Superior temporal gyrus (tissue), 1 donor: ENCODE data around the gene KDM6A.
"Not testable (repeated sequence)": the region's sequence is repeated elsewhere in the genome, so short reads cannot be mapped to it uniquely, and the experiment has no call there.

Experiments
- DNase-seq: peaks from one replicate; pipeline ENCODE4 v3.0.0-alpha.2; 2016; ENCODE audit errors: extremely low spot score

The KDM6A gene

DNA sequence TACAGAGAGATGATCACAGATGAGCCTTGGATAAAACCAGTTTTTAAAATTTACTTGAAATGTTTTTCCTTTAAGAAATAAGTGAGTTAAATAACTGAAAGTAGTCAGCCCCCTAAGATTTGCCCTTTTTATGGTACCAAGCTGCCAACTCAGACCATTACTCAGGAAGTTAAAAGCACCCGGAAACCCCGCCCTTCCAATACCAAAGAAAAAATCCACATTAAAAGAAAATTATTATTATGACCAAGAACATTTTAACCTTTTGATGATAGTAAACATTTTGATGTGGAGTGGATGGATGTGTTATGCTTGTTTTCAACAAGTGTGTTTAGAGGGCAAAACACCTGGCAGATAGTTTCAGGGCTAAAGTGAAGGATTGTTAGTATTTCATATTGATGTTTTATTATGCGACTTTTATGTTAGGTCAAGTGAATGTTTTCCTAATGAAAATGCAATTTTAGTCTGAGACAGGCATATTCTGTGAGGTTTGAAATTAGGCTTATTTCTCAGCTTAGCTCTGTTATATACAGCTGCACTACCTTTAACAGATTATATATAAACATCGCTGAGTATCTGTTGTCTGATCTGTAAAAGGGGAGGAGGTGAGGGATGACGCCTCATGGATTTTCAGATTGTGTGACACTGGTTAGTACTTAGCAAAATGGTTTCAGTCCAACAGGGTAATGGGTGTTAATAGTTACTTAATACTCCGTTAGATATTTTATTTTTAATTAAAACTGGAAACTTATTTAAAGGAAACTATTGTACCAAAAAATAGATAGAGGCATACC lies 89.0 kb downstream of the KDM6A start:
- no peak for DNase-seq

- no peak for DNase-seq
Measured at GRCh38 chrX:44962944-44963343, 90.0 kb downstream of the KDM6A start.

DNA sequence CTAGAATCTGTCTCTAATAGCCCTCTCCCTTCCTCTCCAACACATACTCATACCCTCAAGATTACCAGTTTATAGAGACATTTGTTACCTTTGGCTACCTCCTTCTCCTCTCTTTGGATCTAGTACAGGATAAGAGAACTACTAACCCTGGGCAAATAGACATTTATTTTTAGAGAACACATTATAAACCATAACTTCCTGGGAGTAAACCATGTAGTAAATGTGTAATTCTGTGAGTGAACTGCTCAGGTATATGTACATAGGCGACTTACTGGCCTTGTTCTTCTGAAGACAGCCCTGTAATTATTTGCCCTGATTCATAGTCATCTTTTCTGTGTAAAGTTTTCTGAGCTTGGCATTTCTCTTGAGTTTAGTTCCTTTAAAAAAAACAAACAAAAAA lies 94.2 kb downstream of the KDM6A start:
- no peak for DNase-seq

DNA sequence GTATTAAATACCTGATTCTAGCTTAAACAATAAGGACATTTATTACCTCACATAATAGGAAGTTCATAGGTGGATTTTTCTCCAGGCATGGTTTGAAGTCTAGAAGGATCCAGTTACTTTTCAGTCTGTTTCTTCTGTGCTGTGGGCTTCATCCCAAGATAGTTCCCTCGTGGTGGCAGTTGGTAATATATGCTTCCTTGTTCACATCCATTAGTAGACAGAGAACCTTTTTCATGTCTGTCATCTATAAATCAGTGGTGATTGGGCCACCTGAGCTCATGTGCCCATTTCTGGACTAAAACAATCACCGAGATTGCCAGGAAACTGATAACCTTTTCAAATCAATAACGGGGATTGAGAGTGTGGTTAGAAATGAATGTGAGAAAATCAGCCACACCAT lies 97.7 kb downstream of the KDM6A start:
- no peak for DNase-seq

DNA sequence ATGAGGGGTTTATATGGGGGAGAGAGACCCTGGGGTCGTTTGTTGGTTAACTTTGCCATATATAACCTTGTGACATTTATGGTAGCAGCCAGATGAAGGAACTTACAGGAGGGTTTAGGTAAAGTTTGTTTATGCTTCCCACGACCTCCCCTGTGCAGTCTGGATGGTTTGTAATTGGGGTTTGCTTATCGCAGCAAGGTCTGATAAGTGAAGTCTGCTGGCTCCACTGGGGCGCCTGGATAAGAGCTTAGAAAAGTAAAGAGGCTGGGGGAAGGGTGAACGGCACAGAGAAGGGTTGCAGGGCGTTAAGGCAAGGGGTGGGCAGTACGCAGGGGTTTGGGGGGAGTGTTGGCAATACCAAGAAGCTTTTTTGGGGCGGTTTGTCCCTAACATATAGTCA lies 98.7 kb downstream of the KDM6A start:
- no peak for DNase-seq

GRCh38 chrX:44972132-44972531 lies 99.1 kb downstream of the KDM6A start:
- DNase-seq = no peak

GRCh38 chrX:44973420-44973932 lies 100.5 kb downstream of the KDM6A start:
- DNase-seq = no peak

- no peak for DNase-seq
Measured at GRCh38 chrX:44974451-44974850, 101.5 kb downstream of the KDM6A start.

GRCh38 chrX:44975666-44976263 lies 102.8 kb downstream of the KDM6A start:
- DNase-seq = no peak

- DNase-seq = no peak
Measured at GRCh38 chrX:44978976-44979375, 106.0 kb downstream of the KDM6A start.

- DNase-seq = no peak
Measured at GRCh38 chrX:44980403-44980802, 107.4 kb downstream of the KDM6A start.

- no peak for DNase-seq
Measured at GRCh38 chrX:44980883-44981282, 107.9 kb downstream of the KDM6A start.

GRCh38 chrX:44989995-44990770 lies 117.2 kb downstream of the KDM6A start:
- DNase-seq = no peak

DNA sequence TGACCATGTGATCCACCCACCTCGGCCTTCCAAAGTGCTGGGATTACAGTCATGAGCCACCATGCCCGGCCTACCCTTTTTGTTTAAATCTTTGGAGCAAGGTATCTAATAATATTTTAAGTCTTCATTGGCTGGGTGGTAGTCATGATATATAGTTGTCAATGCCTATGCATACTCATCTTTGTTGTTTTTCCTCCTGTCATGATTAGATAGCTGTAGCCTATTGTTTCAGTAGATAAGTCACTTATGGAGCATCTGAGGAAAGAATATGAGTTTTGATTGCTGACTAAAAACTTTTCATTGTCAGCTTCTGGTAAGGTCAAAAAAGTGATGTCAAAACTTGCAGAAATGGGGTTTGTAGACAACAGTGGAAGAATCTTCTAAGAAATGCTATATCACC lies 119.8 kb downstream of the KDM6A start:
- no peak for DNase-seq

DNA sequence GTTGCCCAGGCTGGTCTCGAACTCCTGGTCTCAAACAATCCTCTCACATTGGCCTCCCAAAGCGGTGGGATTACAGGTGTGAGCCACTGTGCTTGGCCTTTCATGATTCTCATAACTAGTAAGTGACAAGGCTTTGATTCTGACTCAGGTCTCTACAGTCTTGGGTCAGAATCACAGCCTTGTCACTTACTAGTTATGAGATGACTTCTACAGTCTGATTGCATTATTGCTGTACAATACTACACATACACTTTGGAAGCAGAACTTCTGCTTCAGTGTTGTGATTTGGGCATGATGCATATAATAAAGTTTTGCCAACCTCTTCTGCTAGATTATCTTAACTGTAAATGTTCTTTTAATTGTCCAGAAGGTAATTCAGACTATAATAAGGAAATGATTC lies 123.3 kb downstream of the KDM6A start:
- DNase-seq = no peak

DNA sequence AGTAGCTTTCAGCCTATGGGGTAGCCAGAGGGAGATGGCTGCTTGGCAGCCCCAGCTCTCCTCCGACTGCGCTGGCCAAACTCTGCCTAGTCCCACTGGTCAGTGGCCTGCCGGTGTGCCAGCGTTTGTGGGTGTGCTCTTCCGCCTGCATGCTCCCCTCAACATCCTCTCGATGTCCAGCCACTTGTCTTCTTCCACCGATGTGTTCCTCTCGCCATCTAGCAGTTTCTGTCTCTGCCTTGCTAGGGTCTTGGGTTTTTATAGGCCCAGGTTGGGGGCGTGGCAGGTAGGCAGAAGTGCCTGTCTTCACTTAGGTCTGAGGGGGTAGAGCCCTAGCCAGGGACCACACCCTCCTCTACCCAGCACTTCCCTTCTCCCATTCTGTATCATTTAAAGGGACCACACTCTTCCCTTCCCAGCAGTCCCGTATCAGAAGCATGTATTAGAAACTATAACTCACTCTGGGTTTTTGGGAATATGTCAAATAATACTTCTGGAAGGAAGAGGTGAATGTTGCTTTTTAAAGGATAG lies 124.4 kb downstream of the KDM6A start:
- no peak for DNase-seq

- no peak for DNase-seq
Measured at GRCh38 chrX:44997888-44998287, 124.9 kb downstream of the KDM6A start.

DNA sequence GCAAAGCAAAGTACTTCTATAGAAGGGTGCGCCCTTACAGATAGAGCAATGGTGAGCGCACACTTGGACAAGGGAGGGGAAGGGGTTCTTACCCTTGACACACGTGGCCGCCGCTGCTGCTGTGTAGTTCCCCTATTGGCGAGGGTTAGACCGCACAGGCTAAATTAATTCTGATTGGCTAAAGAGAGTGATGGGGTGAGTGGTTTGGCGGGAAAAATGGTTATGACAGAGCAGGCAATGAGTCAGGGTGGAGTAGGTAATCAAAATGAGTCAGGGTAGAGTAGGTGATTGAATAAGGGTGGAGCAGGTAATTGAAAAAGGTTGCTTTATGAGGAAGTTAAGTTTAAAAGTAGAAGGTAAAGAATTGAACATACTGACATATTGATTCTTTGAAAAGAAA lies 126.2 kb downstream of the KDM6A start:
- DNase-seq = not testable (repeated sequence)

DNA sequence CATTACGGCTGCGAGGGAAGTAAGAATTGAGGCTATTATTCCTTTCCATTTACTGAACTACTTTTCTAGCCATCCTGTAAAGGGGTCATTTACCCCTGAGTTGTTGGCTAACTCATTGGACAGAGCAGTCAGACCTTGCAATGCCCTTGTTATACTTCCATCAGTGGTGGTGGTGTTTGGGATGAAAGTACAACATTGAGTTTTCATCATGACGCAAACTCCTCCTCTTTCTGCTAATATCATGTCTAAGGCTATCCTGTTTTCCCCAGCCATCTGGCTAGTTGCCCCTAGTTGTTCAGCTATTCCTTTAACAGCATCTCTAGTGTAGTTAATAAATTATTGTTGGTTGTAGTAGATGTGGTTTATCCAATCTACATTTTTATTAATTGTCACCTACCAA lies 126.9 kb downstream of the KDM6A start:
- not testable (repeated sequence) for DNase-seq

DNA sequence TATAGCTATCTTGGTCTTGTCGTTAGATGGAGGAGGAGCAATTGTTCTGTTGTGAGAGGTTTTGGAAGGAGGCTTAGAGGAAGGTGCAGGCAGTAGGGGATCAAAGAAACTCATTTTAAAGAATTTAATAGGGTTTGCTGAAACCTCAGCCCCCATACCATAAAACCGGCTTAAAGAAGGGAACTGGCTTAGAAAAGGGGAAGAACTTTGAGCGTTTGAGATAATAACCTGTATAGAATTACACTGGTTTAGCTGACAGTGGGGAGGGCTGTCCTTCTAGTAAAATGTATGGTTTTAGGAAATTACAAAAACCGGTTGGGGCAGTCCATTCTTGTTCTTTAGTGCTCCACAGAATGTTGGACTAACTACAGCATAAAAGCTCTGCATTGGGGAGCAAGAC lies 128.1 kb downstream of the KDM6A start:
- DNase-seq = no peak

DNA sequence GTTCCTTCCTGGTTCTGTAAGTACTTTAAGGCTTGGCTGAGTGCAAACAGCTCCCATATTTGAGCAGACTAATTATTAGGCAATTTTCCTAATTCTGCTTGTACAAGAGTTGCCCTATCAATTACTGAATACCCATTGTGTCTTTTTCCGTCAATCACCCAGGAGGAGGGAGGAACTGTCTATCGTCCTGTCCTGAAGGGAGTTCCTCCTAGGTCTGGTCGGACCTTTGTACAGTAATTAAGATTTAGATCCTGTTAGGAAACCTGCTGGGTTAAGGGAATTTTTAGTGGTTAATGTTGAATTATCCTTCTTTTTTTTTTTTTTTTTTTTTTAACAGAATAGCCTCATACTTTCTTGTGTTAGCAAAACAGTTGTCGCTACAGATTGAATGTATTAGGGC lies 130.1 kb downstream of the KDM6A start:
- DNase-seq = no peak
